Retinal pigment epithelial cell (primary cell): Measurements from ENCODE around the gene SNRNP40.

ENCODE experiments used
- DNase-seq: peaks from one replicate; pipeline ENCODE4 v3.0.0-alpha.2; 2010; ENCODE audit warnings: low read depth
- H3K4me3 ChIP-seq: 2 replicates; pipeline ENCODE4 v1.5.1; 2011; ENCODE audit warnings: mild to moderate bottlenecking, low read length, control low read depth, moderate library complexity
- CTCF ChIP-seq: conservative IDR thresholded peaks from 2 replicates; pipeline ENCODE4 v1.5.1; 2011; ENCODE audit warnings: low read depth, low read length, control low read depth, inconsistent platforms

Gene SNRNP40

GRCh38 chr1:31230378-31230777 is 66.2 kb downstream of the SNRNP40 start:
- TF ChIP-seq CTCF: no peak
- H3K4me3 ChIP-seq: no peak overlapping the region
- DNase-seq: no peak

GRCh38 chr1:31228986-31229385 is 67.6 kb downstream of the SNRNP40 start:
- DNase-seq: no peak
- no peak overlapping the region for H3K4me3 ChIP-seq
- TF ChIP-seq CTCF: no peak

GRCh38 chr1:31227891-31228568 is 68.6 kb downstream of the SNRNP40 start:
- no peak for DNase-seq
- no peak for TF ChIP-seq CTCF
- H3K4me3 ChIP-seq: no peak overlapping the region

- no peak for TF ChIP-seq CTCF
- DNase-seq: no peak
- no peak overlapping the region for H3K4me3 ChIP-seq
These were observed 72.5 kb downstream of the SNRNP40 start for GRCh38 chr1:31224068-31224467.

GRCh38 chr1:31222176-31222575 is 74.4 kb downstream of the SNRNP40 start:
- no peak for DNase-seq
- no peak for TF ChIP-seq CTCF
- no peak overlapping the region for H3K4me3 ChIP-seq

- no peak for DNase-seq
- TF ChIP-seq CTCF: no peak
- H3K4me3 ChIP-seq: no peak overlapping the region
These were observed 75.5 kb downstream of the SNRNP40 start for GRCh38 chr1:31221072-31221471.

GRCh38 chr1:31219489-31219888 is 77.1 kb downstream of the SNRNP40 start:
- TF ChIP-seq CTCF: no peak
- DNase-seq: no peak
- H3K4me3 ChIP-seq: no peak overlapping the region
